Stomach (tissue), 9 donors: ENCODE data around the gene KCNJ14. TPM values are rescaled to one million over a fixed set of nuclear protein-coding genes. Genes with fewer than 3 reads are reported as not detected.
A peak's percentile ranks its signal among the peaks of the same experiment; 100 is the strongest.

Source experiments
- DNase-seq, 2 donors: peaks; one replicate each; pipeline versions ENCODE4 v3.0.0 to v3.0.0-alpha.2; 2013 to 2019
- H3K27ac ChIP-seq, 5 donors: fragments of 200-600 bp in 4 of 5; sonication (generic) in 4 of 5; one replicate each; pipeline ENCODE4 v1.5.1; 2013 to 2019; ENCODE audit warnings: mild to moderate bottlenecking in 1 of 5, moderate library complexity in 1 of 5
- H3K27me3 ChIP-seq, 3 donors: fragments of 200-600 bp; sonication (generic); one replicate each; pipeline ENCODE4 v1.5.1; 2017 to 2019; ENCODE audit warnings: mixed run types in 1 of 3
- H3K36me3 ChIP-seq, 4 donors: fragments of 200-600 bp; sonication (generic); 1 replicate in 3 of 4; 2 replicates in 1 of 4; pipeline ENCODE4 v1.5.1; 2016 to 2019
- H3K4me1 ChIP-seq, 4 donors: fragments of 200-600 bp; sonication (generic); one replicate each; pipeline ENCODE4 v1.5.1; 2016 to 2019
- H3K4me3 ChIP-seq, 4 donors: fragments of 200-600 bp; sonication (generic) in 3 of 4; one replicate each; pipeline ENCODE4 v1.5.1; 2016 to 2019; ENCODE audit warnings: mild to moderate bottlenecking in 1 of 4
- H3K9me3 ChIP-seq, 4 donors: fragments of 200-600 bp; sonication (generic); one replicate each; pipeline ENCODE4 v1.5.1; 2016 to 2019
- CTCF ChIP-seq, 7 experiments: fragments of 450-650 bp in 4 of 7; fragments of 200-600 bp in 3 of 7; sonication (generic) in 3 of 7; IDR thresholded peaks; one replicate each; pipeline ENCODE4 v1.5.1; 2016 to 2019; ENCODE audit warnings: antibody characterized with exemption in 7 of 7, control low read depth in 2 of 7, mild to moderate bottlenecking in 1 of 7
- EP300 ChIP-seq: sonication (generic); formaldehyde crosslinking; IDR thresholded peaks from one replicate; pipeline ENCODE4 v1.6.1; 2017; ENCODE audit warnings: antibody characterized with exemption
- POLR2A ChIP-seq, 4 donors: fragments of 450-650 bp; IDR thresholded peaks; one replicate each; pipeline ENCODE4 v1.6.1; 2016; ENCODE audit warnings: antibody characterized with exemption in 4 of 4, control low read depth in 2 of 4, mild to moderate bottlenecking in 1 of 4, moderate library complexity in 1 of 4
- POLR2AphosphoS5 ChIP-seq, 3 donors: sonication (generic); formaldehyde crosslinking; IDR thresholded peaks; one replicate each; pipeline ENCODE4 v1.6.1; 2016; ENCODE audit warnings: antibody characterized with exemption in 3 of 3
- WGBS, 5 donors: extraction: QIAGEN DNeasy Blood & Tissue Kit in 3 of 5; methylation state at CpG; one replicate each; pipeline versions ENCODE4 v1.1.5 to v1.1.7; 2013 to 2018; 5-methylcytosine and 5-hydroxymethylcytosine counted together
- intact Hi-C: fragments of 100-400 bp; cut with DNase I; formaldehyde crosslinking; loops from one replicate; pipeline ENCODE4 v1.15.1; 2023; ENCODE audit warnings: low total_unique reads
- polyA plus RNA-seq, 3 donors: library from polyadenylated mRNA; stranded (reverse); fragments of 200-250 nt; gene quantifications; one replicate each; pipeline ENCODE4 v1.2.3, GENCODE V29; 2013
- total RNA-seq, 5 donors: library from RNA; depleted of rRNA; stranded (reverse); fragments of >200 nt; gene quantifications; one replicate each; pipeline versions ENCODE4 v1.1.0 to v1.2.3, GENCODE V29; 2014 to 2016
- donor health status: healthy with polysubstance abuse.
- donor health status: Bipolar disorder and iron deficiency.
- donor health status: healthy.

Gene KCNJ14
- total and polyA plus RNA-seq, 8 donors = 0.19 to 4.6 (median 0.92) TPM; not detected in 3

- Histone ChIP-seq H3K4me3 (no peak overlapping the region), H3K27ac (no peak overlapping the region), H3K9me3 (no peaks in the 10 kb centered on the region), H3K27me3 (peaks cover 0 to 59% (median 29%) of the 10 kb centered on the region in 3 donors), H3K4me1 (peaks cover 26 to 60% (median 45%) of the 10 kb centered on the region in 4 donors), H3K36me3 (no peaks in the 10 kb centered on the region)
- TF ChIP-seq CTCF (IDR thresholded peaks at IDR 0.05) = no peak
- TF ChIP-seq EP300 = no peak
- TF ChIP-seq POLR2AphosphoS5 (IDR thresholded peaks at IDR 0.05) = no peak
- no peak for TF ChIP-seq POLR2A (IDR thresholded peaks at IDR 0.05)
- intact Hi-C loops = no loop called here
- DNase-seq = peak in 1 of 2 donors; percentile 17
- 60 to 70% (median 64%) methylated on average over 29 to 44 of the region's 44 CpGs for WGBS, 5 donors
Measured at GRCh38 chr19:48499316-48500090, 44.1 kb downstream of the KCNJ14 start.

GRCh38 chr19:48500830-48501493 is 45.6 kb downstream of the KCNJ14 start:
- peaks cover 26 to 45% (median 35%) of the 10 kb centered on the region in 4 donors for H3K4me1 ChIP-seq
- H3K27me3 ChIP-seq = peaks cover 0 to 59% (median 29%) of the 10 kb centered on the region in 3 donors
- H3K9me3 ChIP-seq = no peaks in the 10 kb centered on the region
- peak overlapping the region; percentile 24 to 48 (median 28) for H3K4me3 ChIP-seq
- peak in 1 of 2 donors; percentile 29 for DNase-seq
- intact Hi-C loops = no loop called here
- H3K36me3 ChIP-seq = no peaks in the 10 kb centered on the region
- TF ChIP-seq CTCF (IDR thresholded peaks at IDR 0.05) = no peak
- TF ChIP-seq EP300 = no peak
- no peak for TF ChIP-seq POLR2AphosphoS5 (IDR thresholded peaks at IDR 0.05)
- no peak for TF ChIP-seq POLR2A (IDR thresholded peaks at IDR 0.05)
- peak overlapping the region in 3 of 5 donors; percentile 2 to 46 (median 29) for H3K27ac ChIP-seq
- WGBS, 5 donors = 38 to 61% (median 43%) methylated on average over 28 to 32 of the region's 32 CpGs

GRCh38 chr19:48501494-48502349 is 46.3 kb downstream of the KCNJ14 start:
- Histone ChIP-seq H3K4me1 (peaks cover 26 to 41% (median 35%) of the 10 kb centered on the region in 4 donors), H3K4me3 (peak overlapping the region; percentile 27 to 48 (median 28)), H3K36me3 (no peaks in the 10 kb centered on the region), H3K27ac (peak overlapping the region; percentile 2 to 67 (median 52)), H3K27me3 (peaks cover 0 to 59% (median 29%) of the 10 kb centered on the region in 3 donors), H3K9me3 (no peaks in the 10 kb centered on the region)
- DNase-seq = peak; percentile 95 to 97
- TF ChIP-seq CTCF (IDR thresholded peaks at IDR 0.05) (no peak), POLR2AphosphoS5 (IDR thresholded peaks at IDR 0.05) (peak in 1 of 3 donors; percentile 68)
- intact Hi-C loops = no loop called here
- WGBS, 5 donors = 1 to 9% (median 2%) methylated on average over 15 to 20 of the region's 20 CpGs
